ENCODE results near the gene ABHD3.
"Not testable (repeated sequence)": the region's sequence is repeated elsewhere in the genome, so short reads cannot be mapped to it uniquely, and the experiment has no call there.

Gene ABHD3

DNA sequence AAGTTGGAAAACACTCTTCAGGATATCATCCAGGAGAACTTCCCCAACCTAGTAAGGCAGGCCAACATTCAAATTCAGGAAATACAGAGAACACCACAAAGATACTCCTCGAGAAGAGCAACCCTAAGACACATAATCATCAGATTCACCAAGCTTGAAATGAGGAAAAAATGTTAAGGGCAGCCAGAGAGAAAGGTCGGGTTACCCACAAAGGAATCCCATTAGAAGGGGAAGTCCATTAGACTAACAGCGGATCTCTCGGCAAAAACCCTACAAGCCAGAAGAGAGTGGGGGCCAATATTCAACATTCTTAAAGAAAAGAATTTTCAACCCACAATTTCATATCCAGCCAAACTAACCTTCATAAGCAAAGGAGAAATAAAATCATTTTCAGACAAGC is 32.4 kb upstream of the ABHD3 start:
- H3K4me1 ChIP-seq (ENCODE audit: control insufficient read depth, low read depth, low read length); DNase-seq; H3K4me2 ChIP-seq (ENCODE audit: low read length); H3K23ac ChIP-seq (ENCODE audit: low read length); H3K27me3 ChIP-seq (ENCODE audit: insufficient read depth, low read length, poor library complexity); H2BK5ac ChIP-seq (ENCODE audit: low read length); H3K36me3 ChIP-seq (ENCODE audit: control insufficient read depth, insufficient read depth, low read length); H3K56ac ChIP-seq (ENCODE audit: low read length); H2AK5ac ChIP-seq (ENCODE audit: low read length); H3K18ac ChIP-seq (ENCODE audit: low read length); H3K4ac ChIP-seq (ENCODE audit: low read depth, low read length); H4K5ac ChIP-seq (ENCODE audit: low read length); H2BK15ac ChIP-seq (replicated peaks; ENCODE audit: low read depth); H3K79me2 ChIP-seq (ENCODE audit: control insufficient read depth, insufficient read depth, low read length); H4K8ac ChIP-seq (ENCODE audit: low read depth, low read length); H3K79me1 ChIP-seq (ENCODE audit: low read length); H2BK120ac ChIP-seq (ENCODE audit: low read depth, low read length); H3K9ac ChIP-seq (ENCODE audit: low read length); H3K4me3 ChIP-seq (ENCODE audit: low read length); H3K27ac ChIP-seq (ENCODE audit: low read depth, low read length): not testable (repeated sequence)
- whole genome bisulfite sequencing (ENCODE audit: extremely low coverage, insufficient coverage, low lambda C conversion rate) = no CpG with 5 or more reads among the region's 4 CpGs

DNA sequence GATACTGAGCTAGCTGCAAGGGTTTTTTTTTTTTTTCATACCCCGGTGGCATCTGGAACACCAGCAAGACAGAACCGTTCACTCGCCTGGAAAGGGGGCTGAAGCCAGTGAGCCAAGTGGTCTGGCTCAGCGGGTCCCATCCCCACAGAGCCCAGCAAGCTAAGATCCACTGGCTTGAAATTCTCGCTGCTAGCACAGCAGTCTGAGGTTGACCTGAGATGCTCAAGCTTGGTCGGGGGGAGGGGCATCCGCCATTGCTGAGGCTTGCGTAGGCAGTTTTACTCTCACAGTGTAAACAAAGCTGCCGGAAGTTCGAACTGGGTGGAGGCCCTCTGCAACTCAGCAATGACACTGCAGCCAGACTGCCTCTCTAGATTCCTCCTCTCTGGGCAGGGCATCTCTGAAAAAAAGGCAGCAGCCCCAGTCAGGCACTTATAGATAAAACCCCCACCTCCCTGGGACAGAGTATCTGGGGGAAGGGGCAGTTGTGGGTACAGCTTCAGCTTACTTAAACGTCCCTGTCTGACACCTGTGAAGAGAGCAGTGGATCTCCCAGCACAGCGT is 31.0 kb upstream of the ABHD3 start:
- H3K9ac ChIP-seq (ENCODE audit: low read length) = no peak overlapping the region
- no peaks in the 10 kb centered on the region for H3K79me2 ChIP-seq (ENCODE audit: control insufficient read depth, insufficient read depth, low read length)
- H4K8ac ChIP-seq (ENCODE audit: low read depth, low read length) = no peak overlapping the region
- no peaks in the 10 kb centered on the region for H3K36me3 ChIP-seq (ENCODE audit: control insufficient read depth, insufficient read depth, low read length)
- no peak overlapping the region for H2BK15ac ChIP-seq (replicated peaks; ENCODE audit: low read depth)
- H3K4me3 ChIP-seq (ENCODE audit: low read length) = no peak overlapping the region
- no peak overlapping the region for H3K4me2 ChIP-seq (ENCODE audit: low read length)
- H2BK120ac ChIP-seq (ENCODE audit: low read depth, low read length) = no peak overlapping the region
- H4K5ac ChIP-seq (ENCODE audit: low read length) = no peak overlapping the region
- no peaks in the 10 kb centered on the region for H3K27me3 ChIP-seq (ENCODE audit: insufficient read depth, low read length, poor library complexity)
- H3K18ac ChIP-seq (ENCODE audit: low read length) = no peak overlapping the region
- no peak overlapping the region for H3K4ac ChIP-seq (ENCODE audit: low read depth, low read length)
- no peak overlapping the region for H3K56ac ChIP-seq (ENCODE audit: low read length)
- DNase-seq = peak; percentile 77
- H3K79me1 ChIP-seq (ENCODE audit: low read length) = no peaks in the 10 kb centered on the region
- no CpG with 5 or more reads among the region's 12 CpGs for WGBS (ENCODE audit: extremely low coverage, insufficient coverage, low lambda C conversion rate)
- H3K23ac ChIP-seq (ENCODE audit: low read length) = no peak overlapping the region
- H2AK5ac ChIP-seq (ENCODE audit: low read length) = no peak overlapping the region
- H2BK5ac ChIP-seq (ENCODE audit: low read length) = no peak overlapping the region
- H3K27ac ChIP-seq (ENCODE audit: low read depth, low read length) = no peak overlapping the region
- no peaks in the 10 kb centered on the region for H3K4me1 ChIP-seq (ENCODE audit: control insufficient read depth, low read depth, low read length)

DNA sequence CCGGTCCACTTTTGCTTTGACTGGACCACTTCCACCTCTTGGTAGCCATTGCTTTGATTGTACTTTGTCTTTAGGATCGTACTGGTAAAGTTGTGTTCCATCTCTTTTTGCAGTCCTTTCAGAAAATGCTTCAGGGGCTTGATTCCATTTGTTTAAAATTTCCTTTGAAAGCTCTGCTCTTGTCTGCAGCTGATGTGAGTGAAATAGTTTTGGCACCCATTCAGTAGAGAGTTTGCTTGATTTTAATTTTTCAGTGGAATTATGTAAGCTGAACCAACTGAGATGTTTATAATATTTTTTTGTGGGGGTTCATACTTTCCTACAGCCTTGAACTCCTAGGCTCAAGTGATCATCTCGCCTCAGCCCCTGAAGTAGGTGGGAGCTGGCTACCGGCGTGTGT is 28.4 kb upstream of the ABHD3 start:
- H3K4me1 ChIP-seq (ENCODE audit: control insufficient read depth, low read depth, low read length) = no peaks in the 10 kb centered on the region
- no peak overlapping the region for H3K18ac ChIP-seq (ENCODE audit: low read length)
- no peak overlapping the region for H2BK15ac ChIP-seq (replicated peaks; ENCODE audit: low read depth)
- H3K56ac ChIP-seq (ENCODE audit: low read length) = no peak overlapping the region
- H3K79me1 ChIP-seq (ENCODE audit: low read length) = no peaks in the 10 kb centered on the region
- WGBS (ENCODE audit: extremely low coverage, insufficient coverage, low lambda C conversion rate) = no CpG with 5 or more reads among the region's 5 CpGs
- H3K4ac ChIP-seq (ENCODE audit: low read depth, low read length) = no peak overlapping the region
- H3K36me3 ChIP-seq (ENCODE audit: control insufficient read depth, insufficient read depth, low read length) = no peaks in the 10 kb centered on the region
- H4K5ac ChIP-seq (ENCODE audit: low read length) = no peak overlapping the region
- H3K79me2 ChIP-seq (ENCODE audit: control insufficient read depth, insufficient read depth, low read length) = no peaks in the 10 kb centered on the region
- H3K23ac ChIP-seq (ENCODE audit: low read length) = no peak overlapping the region
- H4K8ac ChIP-seq (ENCODE audit: low read depth, low read length) = no peak overlapping the region
- H2BK120ac ChIP-seq (ENCODE audit: low read depth, low read length) = no peak overlapping the region
- H3K27me3 ChIP-seq (ENCODE audit: insufficient read depth, low read length, poor library complexity) = no peaks in the 10 kb centered on the region
- no peak for DNase-seq
- no peak overlapping the region for H3K9ac ChIP-seq (ENCODE audit: low read length)
- H3K27ac ChIP-seq (ENCODE audit: low read depth, low read length) = no peak overlapping the region
- H3K4me2 ChIP-seq (ENCODE audit: low read length) = no peak overlapping the region
- no peak overlapping the region for H2BK5ac ChIP-seq (ENCODE audit: low read length)
- H2AK5ac ChIP-seq (ENCODE audit: low read length) = no peak overlapping the region
- no peak overlapping the region for H3K4me3 ChIP-seq (ENCODE audit: low read length)

DNA sequence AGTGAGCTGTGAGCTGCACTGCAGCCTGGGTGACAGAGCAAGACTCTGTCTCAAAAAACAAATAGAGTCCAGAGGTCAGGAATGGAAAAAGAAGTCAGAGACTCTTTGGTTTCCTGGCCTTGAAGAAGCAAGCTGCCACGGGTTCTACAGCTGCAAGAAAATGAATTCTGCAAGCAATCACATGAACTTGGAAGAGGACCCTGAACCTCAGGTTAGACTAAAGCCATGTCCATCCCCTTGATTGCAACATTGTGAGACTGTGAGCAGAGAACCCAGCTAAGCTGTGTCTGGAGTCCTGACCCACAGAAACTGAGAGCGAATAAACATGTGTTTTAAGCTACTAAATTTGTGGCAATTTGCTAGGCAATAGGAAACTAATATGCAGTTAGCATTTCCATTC is 23.1 kb upstream of the ABHD3 start:
- Histone ChIP-seq H3K23ac (ENCODE audit: low read length) (no peak overlapping the region), H3K27me3 (ENCODE audit: insufficient read depth, low read length, poor library complexity) (no peaks in the 10 kb centered on the region), H3K79me1 (ENCODE audit: low read length) (no peaks in the 10 kb centered on the region), H3K79me2 (ENCODE audit: control insufficient read depth, insufficient read depth, low read length) (no peaks in the 10 kb centered on the region), H3K4ac (ENCODE audit: low read depth, low read length) (no peak overlapping the region), H3K56ac (ENCODE audit: low read length) (no peak overlapping the region), H3K27ac (ENCODE audit: low read depth, low read length) (no peak overlapping the region), H2BK15ac (replicated peaks; ENCODE audit: low read depth) (no peak overlapping the region), H3K36me3 (ENCODE audit: control insufficient read depth, insufficient read depth, low read length) (no peaks in the 10 kb centered on the region), H3K18ac (ENCODE audit: low read length) (no peak overlapping the region), H2AK5ac (ENCODE audit: low read length) (no peak overlapping the region), H3K4me2 (ENCODE audit: low read length) (no peak overlapping the region), H4K8ac (ENCODE audit: low read depth, low read length) (no peak overlapping the region), H2BK120ac (ENCODE audit: low read depth, low read length) (no peak overlapping the region), H3K9ac (ENCODE audit: low read length) (no peak overlapping the region), H4K5ac (ENCODE audit: low read length) (no peak overlapping the region), H2BK5ac (ENCODE audit: low read length) (no peak overlapping the region), H3K4me3 (ENCODE audit: low read length) (no peak overlapping the region), H3K4me1 (ENCODE audit: control insufficient read depth, low read depth, low read length) (no peaks in the 10 kb centered on the region)
- DNase-seq = no peak
- no CpG with 5 or more reads among the region's 2 CpGs for WGBS (ENCODE audit: extremely low coverage, insufficient coverage, low lambda C conversion rate)

DNA sequence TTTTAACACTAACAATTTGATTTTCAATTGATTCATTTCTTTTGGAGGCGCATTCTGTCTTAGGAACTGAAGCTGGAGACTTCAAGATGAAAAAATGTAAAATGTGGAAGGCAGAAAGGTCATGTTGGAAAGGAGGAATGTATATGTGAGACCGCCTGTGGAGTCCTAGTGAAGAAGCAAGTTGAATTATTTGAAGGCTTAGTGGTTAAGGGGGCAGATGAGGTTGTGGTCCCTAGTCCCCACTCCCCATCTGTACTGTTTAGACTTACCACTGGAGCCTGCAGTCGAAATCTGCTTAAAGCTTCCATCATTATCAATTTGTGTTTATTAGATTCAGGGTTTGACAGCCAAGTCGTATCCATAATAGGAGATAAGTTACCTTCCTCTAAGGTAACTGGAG is 20.6 kb upstream of the ABHD3 start:
- Histone ChIP-seq H2BK15ac (replicated peaks; ENCODE audit: low read depth) (no peak overlapping the region), H3K79me2 (ENCODE audit: control insufficient read depth, insufficient read depth, low read length) (no peaks in the 10 kb centered on the region), H4K8ac (ENCODE audit: low read depth, low read length) (no peak overlapping the region), H3K4me1 (ENCODE audit: control insufficient read depth, low read depth, low read length) (no peaks in the 10 kb centered on the region), H3K27ac (ENCODE audit: low read depth, low read length) (no peak overlapping the region), H3K4me2 (ENCODE audit: low read length) (no peak overlapping the region), H3K4ac (ENCODE audit: low read depth, low read length) (no peak overlapping the region), H2BK120ac (ENCODE audit: low read depth, low read length) (no peak overlapping the region), H2BK5ac (ENCODE audit: low read length) (no peak overlapping the region), H4K5ac (ENCODE audit: low read length) (no peak overlapping the region), H3K23ac (ENCODE audit: low read length) (no peak overlapping the region), H3K56ac (ENCODE audit: low read length) (no peak overlapping the region), H3K27me3 (ENCODE audit: insufficient read depth, low read length, poor library complexity) (no peaks in the 10 kb centered on the region), H2AK5ac (ENCODE audit: low read length) (no peak overlapping the region), H3K4me3 (ENCODE audit: low read length) (no peak overlapping the region), H3K9ac (ENCODE audit: low read length) (no peak overlapping the region), H3K18ac (ENCODE audit: low read length) (no peak overlapping the region), H3K79me1 (ENCODE audit: low read length) (no peaks in the 10 kb centered on the region), H3K36me3 (ENCODE audit: control insufficient read depth, insufficient read depth, low read length) (no peaks in the 10 kb centered on the region)
- no CpG with 5 or more reads among the region's 4 CpGs for WGBS (ENCODE audit: extremely low coverage, insufficient coverage, low lambda C conversion rate)
- no peak for DNase-seq

DNA sequence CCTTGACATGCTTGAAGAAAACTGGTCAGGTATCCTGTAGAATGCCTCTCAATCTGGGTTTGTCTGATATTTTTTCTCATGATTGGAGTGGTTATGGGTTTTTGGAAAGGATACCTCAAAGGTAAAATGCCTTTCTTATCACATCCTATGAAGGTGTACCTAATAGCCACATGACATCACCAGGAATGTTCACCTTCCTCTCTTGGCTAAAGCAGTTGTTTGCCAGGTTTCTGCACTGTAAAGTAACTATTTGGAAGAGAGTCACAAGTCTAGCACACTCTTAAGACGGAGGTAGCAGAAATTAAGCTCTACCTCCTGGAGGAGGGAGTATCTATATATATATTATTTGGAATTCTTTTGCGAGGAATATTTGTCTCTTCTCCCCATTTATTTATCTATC is 18.1 kb upstream of the ABHD3 start:
- Histone ChIP-seq H3K9ac (ENCODE audit: low read length) (no peak overlapping the region), H3K4me1 (ENCODE audit: control insufficient read depth, low read depth, low read length) (no peaks in the 10 kb centered on the region), H2BK15ac (replicated peaks; ENCODE audit: low read depth) (no peak overlapping the region), H2BK120ac (ENCODE audit: low read depth, low read length) (no peak overlapping the region), H3K27ac (ENCODE audit: low read depth, low read length) (no peak overlapping the region), H3K79me1 (ENCODE audit: low read length) (no peaks in the 10 kb centered on the region), H3K4me2 (ENCODE audit: low read length) (no peak overlapping the region), H3K23ac (ENCODE audit: low read length) (no peak overlapping the region), H4K5ac (ENCODE audit: low read length) (no peak overlapping the region), H3K79me2 (ENCODE audit: control insufficient read depth, insufficient read depth, low read length) (no peaks in the 10 kb centered on the region), H3K36me3 (ENCODE audit: control insufficient read depth, insufficient read depth, low read length) (no peaks in the 10 kb centered on the region), H3K27me3 (ENCODE audit: insufficient read depth, low read length, poor library complexity) (no peaks in the 10 kb centered on the region), H3K4me3 (ENCODE audit: low read length) (no peak overlapping the region), H3K18ac (ENCODE audit: low read length) (no peak overlapping the region), H3K4ac (ENCODE audit: low read depth, low read length) (no peak overlapping the region), H4K8ac (ENCODE audit: low read depth, low read length) (no peak overlapping the region), H2AK5ac (ENCODE audit: low read length) (no peak overlapping the region), H3K56ac (ENCODE audit: low read length) (no peak overlapping the region), H2BK5ac (ENCODE audit: low read length) (no peak overlapping the region)
- no peak for DNase-seq
- WGBS (ENCODE audit: extremely low coverage, insufficient coverage, low lambda C conversion rate) = no CpG with 5 or more reads among the region's 2 CpGs

Data from mesendoderm (in vitro differentiated cells).